Measurements from ENCODE around the gene SLC2A4RG. TPM values are rescaled to one million over a fixed set of nuclear protein-coding genes. Genes with fewer than 3 reads are reported as not detected.

SLC2A4RG gene
- total RNA-seq, 1 donor from 2014 or later = 65.6 TPM

GRCh38 chr20:63703976-63704748 is 35.4 kb upstream of the SLC2A4RG start:
- Mint-ChIP-seq H3K4me1 (ENCODE audit: low read depth, unreplicated experiment) (peaks cover 12% of the 10 kb centered on the region), H3K4me3 (ENCODE audit: unreplicated experiment) (no peak overlapping the region), H3K27me3 (ENCODE audit: low read depth, unreplicated experiment) (no peaks in the 10 kb centered on the region), H3K36me3 (ENCODE audit: low read depth, unreplicated experiment) (peaks cover 9% of the 10 kb centered on the region), H3K27ac (ENCODE audit: unreplicated experiment) (no peak overlapping the region), H3K9me3 (ENCODE audit: unreplicated experiment) (no peaks in the 10 kb centered on the region)
- H2AFZ ChIP-seq (ENCODE audit: low read depth, low read length) = no peak overlapping the region
- no peaks in the 10 kb centered on the region for H3K9me3 ChIP-seq (ENCODE audit: insufficient read depth, low read depth, low read length)
- peaks cover 10% of the 10 kb centered on the region for H3K36me3 ChIP-seq (ENCODE audit: insufficient read depth, low read length)
- DNase-seq (ENCODE audit: low read depth) = no peak
- H3K4me2 ChIP-seq (ENCODE audit: low read length) = no peak overlapping the region
- H3K79me2 ChIP-seq (ENCODE audit: insufficient read depth, low read length) = peaks cover 60% of the 10 kb centered on the region
- H4K20me1 ChIP-seq (ENCODE audit: insufficient read depth, low read length) = peaks cover 25% of the 10 kb centered on the region
- no peak overlapping the region for H3K9ac ChIP-seq (ENCODE audit: low read length)
- H3K4me3 ChIP-seq (ENCODE audit: insufficient read depth, low read depth, low read length) = no peak overlapping the region
- TF ChIP-seq CTCF (IDR thresholded peaks at IDR 0.05; ENCODE audit: insufficient read depth, low read depth, low read length) = no peak
- TF ChIP-seq EZH2 (IDR thresholded peaks at IDR 0.05; ENCODE audit: insufficient read depth, low read length) = no peak
- no peaks in the 10 kb centered on the region for H3K27me3 ChIP-seq (ENCODE audit: insufficient read depth, low read length)
- peaks cover 26% of the 10 kb centered on the region for H3K4me1 ChIP-seq (ENCODE audit: insufficient read depth, low read length)
- no peak for FAIRE-seq
- no peak overlapping the region for H3K27ac ChIP-seq (ENCODE audit: low read depth, low read length)

- FAIRE-seq = no peak
- H3K9me3 Mint-ChIP-seq (ENCODE audit: unreplicated experiment) = no peaks in the 10 kb centered on the region
These were observed 34.8 kb upstream of the SLC2A4RG start for GRCh38 chr20:63704749-63705117.

GRCh38 chr20:63705232-63706026 is 34.1 kb upstream of the SLC2A4RG start:
- no peak for FAIRE-seq

More at GRCh38 chr20:63704749-63705117, 34.8 kb upstream of the SLC2A4RG start:
- no peak for DNase-seq (ENCODE audit: low read depth)
- Histone ChIP-seq H3K9ac (ENCODE audit: low read length) (no peak overlapping the region), H3K79me2 (ENCODE audit: insufficient read depth, low read length) (peaks cover 63% of the 10 kb centered on the region), H3K4me1 (ENCODE audit: insufficient read depth, low read length) (peaks cover 20% of the 10 kb centered on the region), H4K20me1 (ENCODE audit: insufficient read depth, low read length) (peaks cover 30% of the 10 kb centered on the region), H3K27me3 (ENCODE audit: insufficient read depth, low read length) (no peaks in the 10 kb centered on the region), H3K4me2 (ENCODE audit: low read length) (no peak overlapping the region), H3K4me3 (ENCODE audit: insufficient read depth, low read depth, low read length) (no peak overlapping the region), H2AFZ (ENCODE audit: low read depth, low read length) (no peak overlapping the region), H3K36me3 (ENCODE audit: insufficient read depth, low read length) (peaks cover 14% of the 10 kb centered on the region), H3K9me3 (ENCODE audit: insufficient read depth, low read depth, low read length) (no peaks in the 10 kb centered on the region), H3K27ac (ENCODE audit: low read depth, low read length) (no peak overlapping the region)
- H3K4me3 Mint-ChIP-seq (ENCODE audit: unreplicated experiment) = no peak overlapping the region
- no peaks in the 10 kb centered on the region for H3K27me3 Mint-ChIP-seq (ENCODE audit: low read depth, unreplicated experiment)
- peaks cover 12% of the 10 kb centered on the region for H3K36me3 Mint-ChIP-seq (ENCODE audit: low read depth, unreplicated experiment)
- peak overlapping the region; percentile 22 for H3K27ac Mint-ChIP-seq (ENCODE audit: unreplicated experiment)
- H3K4me1 Mint-ChIP-seq (ENCODE audit: low read depth, unreplicated experiment) = peaks cover 9% of the 10 kb centered on the region
- no peak for TF ChIP-seq EZH2 (IDR thresholded peaks at IDR 0.05; ENCODE audit: insufficient read depth, low read length)

More at GRCh38 chr20:63705232-63706026, 34.1 kb upstream of the SLC2A4RG start:
- peaks cover 10% of the 10 kb centered on the region for H3K4me1 Mint-ChIP-seq (ENCODE audit: low read depth, unreplicated experiment)
- Histone ChIP-seq H3K27ac (ENCODE audit: low read depth, low read length) (no peak overlapping the region), H3K4me3 (ENCODE audit: insufficient read depth, low read depth, low read length) (no peak overlapping the region), H3K36me3 (ENCODE audit: insufficient read depth, low read length) (peaks cover 14% of the 10 kb centered on the region), H3K27me3 (ENCODE audit: insufficient read depth, low read length) (no peaks in the 10 kb centered on the region), H4K20me1 (ENCODE audit: insufficient read depth, low read length) (peaks cover 34% of the 10 kb centered on the region), H3K4me2 (ENCODE audit: low read length) (peak overlapping the region; percentile 89), H3K9ac (ENCODE audit: low read length) (peak overlapping the region; percentile 79), H3K79me2 (ENCODE audit: insufficient read depth, low read length) (peaks cover 66% of the 10 kb centered on the region), H3K4me1 (ENCODE audit: insufficient read depth, low read length) (peaks cover 17% of the 10 kb centered on the region), H3K9me3 (ENCODE audit: insufficient read depth, low read depth, low read length) (no peaks in the 10 kb centered on the region), H2AFZ (ENCODE audit: low read depth, low read length) (no peak overlapping the region)
- DNase-seq (ENCODE audit: low read depth) = no peak
- H3K9me3 Mint-ChIP-seq (ENCODE audit: unreplicated experiment) = no peaks in the 10 kb centered on the region
- peak overlapping the region; percentile 64 for H3K4me3 Mint-ChIP-seq (ENCODE audit: unreplicated experiment)
- peak overlapping the region; percentile 42 for H3K27ac Mint-ChIP-seq (ENCODE audit: unreplicated experiment)
- H3K36me3 Mint-ChIP-seq (ENCODE audit: low read depth, unreplicated experiment) = peaks cover 12% of the 10 kb centered on the region
- H3K27me3 Mint-ChIP-seq (ENCODE audit: low read depth, unreplicated experiment) = no peaks in the 10 kb centered on the region
- TF ChIP-seq EZH2 (IDR thresholded peaks at IDR 0.05; ENCODE audit: insufficient read depth, low read length) (no peak), CTCF (IDR thresholded peaks at IDR 0.05; ENCODE audit: insufficient read depth, low read depth, low read length) (no peak)
